ENCODE results near the gene MUC2.

The MUC2 gene

GRCh38 chr11:1037506-1038055 lies 37.1 kb upstream of the MUC2 start:
- no peak for DNase-seq

- no peak for DNase-seq
These were observed 36.3 kb upstream of the MUC2 start for GRCh38 chr11:1038361-1038760.

GRCh38 chr11:1038921-1039320 lies 35.8 kb upstream of the MUC2 start:
- no peak for DNase-seq

GRCh38 chr11:1039481-1040427 lies 34.9 kb upstream of the MUC2 start:
- no peak for DNase-seq

GRCh38 chr11:1040428-1041148 lies 34.1 kb upstream of the MUC2 start:
- DNase-seq: no peak

- DNase-seq: no peak
These were observed 33.6 kb upstream of the MUC2 start for GRCh38 chr11:1041149-1041467.

GRCh38 chr11:1041471-1041870 lies 33.2 kb upstream of the MUC2 start:
- DNase-seq: no peak

- DNase-seq: no peak
These were observed 32.6 kb upstream of the MUC2 start for GRCh38 chr11:1041936-1042608.

- DNase-seq: no peak
These were observed 31.8 kb upstream of the MUC2 start for GRCh38 chr11:1042626-1043562.

- DNase-seq: no peak
These were observed 31.0 kb upstream of the MUC2 start for GRCh38 chr11:1043563-1044096.

GRCh38 chr11:1044160-1044559 lies 30.5 kb upstream of the MUC2 start:
- no peak for DNase-seq

GRCh38 chr11:1047595-1048156 lies 27.0 kb upstream of the MUC2 start:
- no peak for DNase-seq

GRCh38 chr11:1048375-1049070 lies 26.2 kb upstream of the MUC2 start:
- DNase-seq: no peak

- no peak for DNase-seq
These were observed 25.6 kb upstream of the MUC2 start for GRCh38 chr11:1049071-1049405.

- DNase-seq: peak; percentile 50
These were observed 25.2 kb upstream of the MUC2 start for GRCh38 chr11:1049431-1049891.

GRCh38 chr11:1049911-1050580 lies 24.6 kb upstream of the MUC2 start:
- DNase-seq: no peak

- peak; percentile 28 for DNase-seq
These were observed 23.9 kb upstream of the MUC2 start for GRCh38 chr11:1050581-1051355.

- no peak for DNase-seq
These were observed 23.1 kb upstream of the MUC2 start for GRCh38 chr11:1051356-1052132.

All from DMS79 treated with DMSO at 0.1 percent for 48 hours (cell line).